Measurements from ENCODE around the gene TUBA8.
"Not testable (repeated sequence)": the region's sequence is repeated elsewhere in the genome, so short reads cannot be mapped to it uniquely, and the experiment has no call there.

The TUBA8 gene

GRCh38 chr22:18136563-18137320 is 26.1 kb downstream of the TUBA8 start:
- DNase-seq: no peak

- not testable (repeated sequence) for DNase-seq
Measured at GRCh38 chr22:18141004-18141403, 30.4 kb downstream of the TUBA8 start.

GRCh38 chr22:18144105-18144504 is 33.5 kb downstream of the TUBA8 start:
- DNase-seq: no peak

GRCh38 chr22:18145676-18146388 is 35.2 kb downstream of the TUBA8 start:
- no peak for DNase-seq

GRCh38 chr22:18146389-18146753 is 35.8 kb downstream of the TUBA8 start:
- DNase-seq: no peak

- no peak for DNase-seq
Measured at GRCh38 chr22:18147791-18148190, 37.2 kb downstream of the TUBA8 start.

GRCh38 chr22:18148293-18148965 is 37.8 kb downstream of the TUBA8 start:
- no peak for DNase-seq

- no peak for DNase-seq
Measured at GRCh38 chr22:18152519-18152918, 41.9 kb downstream of the TUBA8 start.

- no peak for DNase-seq
Measured at GRCh38 chr22:18154821-18155390, 44.3 kb downstream of the TUBA8 start.

GRCh38 chr22:18155546-18155945 is 44.9 kb downstream of the TUBA8 start:
- DNase-seq: not testable (repeated sequence)

GRCh38 chr22:18156878-18157713 is 46.5 kb downstream of the TUBA8 start:
- peak; percentile 81 for DNase-seq

GRCh38 chr22:18157714-18158028 is 47.1 kb downstream of the TUBA8 start:
- no peak for DNase-seq

GRCh38 chr22:18160641-18161040 is 50.0 kb downstream of the TUBA8 start:
- DNase-seq: not testable (repeated sequence)

GRCh38 chr22:18163843-18164242 is 53.2 kb downstream of the TUBA8 start:
- not testable (repeated sequence) for DNase-seq

GRCh38 chr22:18164584-18164983 is 54.0 kb downstream of the TUBA8 start:
- not testable (repeated sequence) for DNase-seq

GRCh38 chr22:18165356-18165755 is 54.7 kb downstream of the TUBA8 start:
- not testable (repeated sequence) for DNase-seq

GRCh38 chr22:18170284-18170683 is 59.7 kb downstream of the TUBA8 start:
- not testable (repeated sequence) for DNase-seq

- not testable (repeated sequence) for DNase-seq
Measured at GRCh38 chr22:18172203-18172602, 61.6 kb downstream of the TUBA8 start.

GRCh38 chr22:18172776-18173175 is 62.2 kb downstream of the TUBA8 start:
- DNase-seq: not testable (repeated sequence)

- not testable (repeated sequence) for DNase-seq
Measured at GRCh38 chr22:18173441-18173840, 62.8 kb downstream of the TUBA8 start.
